ENCODE results near the gene IL3RA. TPM values are rescaled to one million over a fixed set of nuclear protein-coding genes. Genes with fewer than 3 reads are reported as not detected.

The IL3RA gene
- total RNA-seq, 1 donor from 2014 or later = 6.9 TPM

GRCh38 chrX:1387141-1387776, 50.7 kb downstream of the IL3RA start:
- Histone ChIP-seq H3K9me3 (replicated peaks) (no peaks in the 10 kb centered on the region), H3K36me3 (peaks cover 82% of the 10 kb centered on the region), H3K27ac (replicated peaks) (peak overlapping the region; percentile 40), H3K4me3 (peak overlapping the region; percentile 100), H3K4me1 (peaks cover 52% of the 10 kb centered on the region), H3K27me3 (ENCODE audit: low read depth) (no peaks in the 10 kb centered on the region)
- DNase-seq = no peak
- TF ChIP-seq, protein P1, sequence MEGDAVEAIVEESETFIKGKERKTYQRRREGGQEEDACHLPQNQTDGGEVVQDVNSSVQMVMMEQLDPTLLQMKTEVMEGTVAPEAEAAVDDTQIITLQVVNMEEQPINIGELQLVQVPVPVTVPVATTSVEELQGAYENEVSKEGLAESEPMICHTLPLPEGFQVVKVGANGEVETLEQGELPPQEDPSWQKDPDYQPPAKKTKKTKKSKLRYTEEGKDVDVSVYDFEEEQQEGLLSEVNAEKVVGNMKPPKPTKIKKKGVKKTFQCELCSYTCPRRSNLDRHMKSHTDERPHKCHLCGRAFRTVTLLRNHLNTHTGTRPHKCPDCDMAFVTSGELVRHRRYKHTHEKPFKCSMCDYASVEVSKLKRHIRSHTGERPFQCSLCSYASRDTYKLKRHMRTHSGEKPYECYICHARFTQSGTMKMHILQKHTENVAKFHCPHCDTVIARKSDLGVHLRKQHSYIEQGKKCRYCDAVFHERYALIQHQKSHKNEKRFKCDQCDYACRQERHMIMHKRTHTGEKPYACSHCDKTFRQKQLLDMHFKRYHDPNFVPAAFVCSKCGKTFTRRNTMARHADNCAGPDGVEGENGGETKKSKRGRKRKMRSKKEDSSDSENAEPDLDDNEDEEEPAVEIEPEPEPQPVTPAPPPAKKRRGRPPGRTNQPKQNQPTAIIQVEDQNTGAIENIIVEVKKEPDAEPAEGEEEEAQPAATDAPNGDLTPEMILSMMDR (IDR thresholded peaks at IDR 0.05; ENCODE audit: borderline replicate concordance) = no peak
- intact Hi-C loops (cut with micrococcal nuclease) = no loop called here

DNA sequence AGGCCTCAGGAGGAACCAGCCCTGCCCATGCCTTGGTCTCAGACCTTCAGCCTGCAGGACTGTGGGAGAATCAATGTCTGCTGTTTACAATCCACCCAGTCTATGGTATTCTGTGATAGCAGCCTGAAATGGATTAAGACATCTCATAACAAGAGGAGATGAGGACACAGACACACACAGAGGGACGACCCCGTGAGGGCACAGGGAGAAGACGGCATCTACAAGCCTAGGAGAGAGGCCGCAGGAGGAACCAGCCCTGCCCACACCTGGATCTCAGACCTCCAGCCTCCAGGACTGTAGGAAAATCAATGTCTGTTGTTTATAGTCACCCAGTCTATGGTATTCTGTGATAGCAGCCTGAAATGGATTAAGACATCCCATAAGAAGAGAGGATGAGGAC, 52.1 kb downstream of the IL3RA start:
- Histone ChIP-seq H3K36me3 (peaks cover 78% of the 10 kb centered on the region), H3K27me3 (ENCODE audit: low read depth) (no peaks in the 10 kb centered on the region), H3K9me3 (replicated peaks) (no peaks in the 10 kb centered on the region), H3K4me1 (peaks cover 62% of the 10 kb centered on the region), H3K27ac (replicated peaks) (no peak overlapping the region), H3K4me3 (peak overlapping the region; percentile 100)
- intact Hi-C loops (cut with micrococcal nuclease) = no loop called here
- TF ChIP-seq, protein P1 (IDR thresholded peaks at IDR 0.05; ENCODE audit: borderline replicate concordance) = no peak
- DNase-seq = no peak

GRCh38 chrX:1389181-1389992, 52.8 kb downstream of the IL3RA start:
- H3K4me1 ChIP-seq = peaks cover 70% of the 10 kb centered on the region
- H3K9me3 ChIP-seq (replicated peaks) = no peaks in the 10 kb centered on the region
- no peak overlapping the region for H3K27ac ChIP-seq (replicated peaks)
- peaks cover 70% of the 10 kb centered on the region for H3K36me3 ChIP-seq
- H3K4me3 ChIP-seq = peak overlapping the region; percentile 100
- no peak for DNase-seq
- TF ChIP-seq, protein P1 (IDR thresholded peaks at IDR 0.05; ENCODE audit: borderline replicate concordance) = no peak
- no peaks in the 10 kb centered on the region for H3K27me3 ChIP-seq (ENCODE audit: low read depth)
- intact Hi-C loops (cut with micrococcal nuclease) = no loop called here

DNA sequence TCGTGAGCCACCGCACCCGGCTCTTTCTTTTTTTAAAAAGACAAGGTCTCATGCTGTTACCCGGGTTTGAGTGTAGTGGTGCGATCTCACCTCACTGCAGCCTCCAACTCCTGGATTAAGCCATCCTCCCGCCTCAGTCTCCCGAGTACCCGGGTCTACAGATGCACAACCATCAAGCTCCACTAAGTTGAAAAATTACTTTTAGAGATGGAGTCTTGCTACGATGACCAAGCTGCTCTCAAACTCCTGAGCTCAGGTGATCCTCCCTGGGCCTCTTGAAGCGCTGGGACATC, 53.4 kb downstream of the IL3RA start:
- H3K27me3 ChIP-seq (ENCODE audit: low read depth) = no peaks in the 10 kb centered on the region
- TF ChIP-seq, protein P1 (IDR thresholded peaks at IDR 0.05; ENCODE audit: borderline replicate concordance) = no peak
- H3K4me3 ChIP-seq = peak overlapping the region; percentile 100
- DNase-seq = no peak
- no peak overlapping the region for H3K27ac ChIP-seq (replicated peaks)
- intact Hi-C loops (cut with micrococcal nuclease) = no loop called here
- H3K36me3 ChIP-seq = peaks cover 65% of the 10 kb centered on the region
- H3K9me3 ChIP-seq (replicated peaks) = no peaks in the 10 kb centered on the region
- peaks cover 73% of the 10 kb centered on the region for H3K4me1 ChIP-seq

DNA sequence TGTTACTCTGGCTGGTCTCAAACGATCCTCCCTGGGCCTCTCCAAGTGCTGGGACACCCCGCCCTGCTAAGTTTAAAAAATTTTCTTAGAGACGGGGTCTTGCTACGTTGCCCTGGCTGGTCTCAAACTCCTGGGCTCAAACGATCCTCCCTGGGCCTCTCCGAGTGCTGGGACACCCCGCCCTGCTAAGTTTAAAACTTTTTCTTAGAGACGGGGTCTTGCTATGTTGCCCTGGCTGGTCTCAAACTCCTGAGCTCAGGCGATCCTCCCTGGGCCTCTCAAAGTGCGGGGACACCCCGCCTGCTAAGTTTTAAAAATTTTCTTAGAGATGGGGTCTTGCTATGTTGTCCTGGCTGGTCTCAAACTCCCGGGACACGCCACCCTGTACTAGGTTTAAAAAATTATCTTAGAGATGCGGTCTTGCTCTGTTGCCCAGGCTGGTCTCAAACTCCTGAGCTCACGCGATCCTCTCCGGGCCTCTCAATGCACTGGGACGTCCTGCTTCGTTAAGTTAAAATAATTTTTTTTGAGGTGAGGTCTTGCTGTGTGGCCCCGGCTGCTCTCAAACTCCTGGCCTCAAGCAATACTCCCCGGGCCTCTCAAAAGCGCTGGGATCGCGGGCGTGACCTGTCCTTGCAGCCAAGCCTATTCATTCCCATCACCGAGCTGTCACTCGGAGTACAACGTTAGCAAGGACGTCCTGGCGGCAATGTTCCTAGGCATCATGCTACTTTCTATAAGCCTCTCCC, 54.2 kb downstream of the IL3RA start:
- Histone ChIP-seq H3K27me3 (ENCODE audit: low read depth) (no peaks in the 10 kb centered on the region), H3K27ac (replicated peaks) (peak overlapping the region; percentile 100), H3K36me3 (peaks cover 56% of the 10 kb centered on the region), H3K9me3 (replicated peaks) (no peaks in the 10 kb centered on the region), H3K4me3 (peak overlapping the region; percentile 100), H3K4me1 (peaks cover 73% of the 10 kb centered on the region)
- TF ChIP-seq, protein P1 (IDR thresholded peaks at IDR 0.05; ENCODE audit: borderline replicate concordance) = no peak
- intact Hi-C loops (cut with micrococcal nuclease) = no loop called here
- no peak for DNase-seq
